AG04450 (cell line): ENCODE data around the gene PRKCSH. TPM values are rescaled to one million over a fixed set of nuclear protein-coding genes. Genes with fewer than 3 reads are reported as not detected.

Source experiments
- CTCF ChIA-PET: fragments of 300-600, 350-600 bp; formaldehyde crosslinking; extraction: SDS; loops from one replicate; lab custom pipeline; 2022; ENCODE audit warnings: antibody characterized with exemption, inconsistent platforms; lab: Charles Lee
- POLR2A ChIA-PET: fragments of 350-600 bp; formaldehyde crosslinking; extraction: SDS; loops from one replicate; lab custom pipeline; 2021; ENCODE audit warnings: antibody characterized with exemption, inconsistent platforms; lab: Yijun Ruan, JAX
- DNase-seq: peaks from one replicate; pipeline ENCODE4 v3.0.0-alpha.2; 2011; ENCODE audit warnings: low read depth, low spot score
- H3K27ac ChIP-seq: one replicate; pipeline ENCODE4 v1.5.1; 2012; ENCODE audit warnings: low read depth, low read length, control low read depth
- H3K27me3 ChIP-seq: one replicate; pipeline ENCODE4 v1.6.0; 2012; ENCODE audit warnings: low read length; ENCODE audit not compliant: control insufficient read depth, insufficient read depth
- H3K4me3 ChIP-seq: 2 replicates; pipeline ENCODE4 v1.5.1; 2011; ENCODE audit warnings: mild to moderate bottlenecking, low read depth, low read length, control low read depth
- H3K9me3 ChIP-seq: 2 replicates; pipeline ENCODE4 v1.5.1; 2012; ENCODE audit warnings: low read length; ENCODE audit not compliant: control insufficient read depth, insufficient read depth
- CTCF ChIP-seq: IDR thresholded peaks from 2 replicates; pipeline ENCODE4 v1.5.1; 2011; ENCODE audit warnings: low read depth, low read length, control low read depth, inconsistent platforms
- polyA plus RNA-seq: library from polyadenylated mRNA; depleted of rRNA; stranded (reverse); fragments of >200 nt; gene quantifications from 2 replicates; pipeline ENCODE4 v1.2.3, GENCODE V29; 2011

The PRKCSH gene
- polyA plus RNA-seq, 1 experiment = 125 TPM

- DNase-seq = no peak
- no peaks in the 10 kb centered on the region; the same call in 1 of the 2 replicates for H3K9me3 ChIP-seq
- POLR2A ChIA-PET = no interaction called here
- no peak overlapping the region for H3K4me3 ChIP-seq
- CTCF ChIA-PET = interaction anchor here (0.9 to 1.5 kb wide), 3 partner anchors 10 to 202 kb away, joined by 3 to 5 read pairs (median 3); no protein-coding TSS in a partner anchor
- H3K27ac ChIP-seq = no peak overlapping the region
- H3K27me3 ChIP-seq = no peaks in the 10 kb centered on the region
- no peak for TF ChIP-seq CTCF
These were observed 60.0 kb downstream of the PRKCSH start for GRCh38 chr19:11495481-11495880.

GRCh38 chr19:11495885-11496284 lies 60.5 kb downstream of the PRKCSH start:
- ChIA-PET CTCF (interaction anchor here (1.0 to 1.5 kb wide), 3 partner anchors 11 to 214 kb away, joined by 3 read pairs; partner anchors contain the start of gene ELOF1), POLR2A (no interaction called here)
- no peak overlapping the region for H3K4me3 ChIP-seq
- H3K27ac ChIP-seq = no peak overlapping the region
- H3K27me3 ChIP-seq = no peaks in the 10 kb centered on the region
- H3K9me3 ChIP-seq = no peaks in the 10 kb centered on the region; the same call in 1 of the 2 replicates
- no peak for DNase-seq
- no peak for TF ChIP-seq CTCF

GRCh38 chr19:11496391-11497163 lies 61.1 kb downstream of the PRKCSH start:
- Histone ChIP-seq H3K27me3 (no peaks in the 10 kb centered on the region), H3K27ac (no peak overlapping the region), H3K9me3 (no peaks in the 10 kb centered on the region; the same call in 1 of the 2 replicates), H3K4me3 (no peak overlapping the region)
- CTCF ChIA-PET = interaction anchor here (0.6 to 1.5 kb wide), 4 partner anchors 11 to 278 kb away, joined by 3 read pairs; partner anchors contain the start of gene ELOF1
- peak; percentile 55 for DNase-seq
- TF ChIP-seq CTCF = peak; percentile 71
- POLR2A ChIA-PET = no interaction called here

GRCh38 chr19:11499220-11499726 lies 63.8 kb downstream of the PRKCSH start:
- DNase-seq = no peak
- H3K9me3 ChIP-seq = no peaks in the 10 kb centered on the region; the same call in 1 of the 2 replicates
- no peak overlapping the region for H3K27ac ChIP-seq
- no peak for TF ChIP-seq CTCF
- no peaks in the 10 kb centered on the region for H3K27me3 ChIP-seq
- ChIA-PET POLR2A (no interaction called here), CTCF (no interaction called here)
- no peak overlapping the region for H3K4me3 ChIP-seq

- CTCF ChIA-PET = no interaction called here
- Histone ChIP-seq H3K9me3 (no peaks in the 10 kb centered on the region; the same call in 1 of the 2 replicates), H3K27ac (no peak overlapping the region), H3K27me3 (no peaks in the 10 kb centered on the region), H3K4me3 (no peak overlapping the region)
- no peak for DNase-seq
- no peak for TF ChIP-seq CTCF
- POLR2A ChIA-PET = no interaction called here
These were observed 64.5 kb downstream of the PRKCSH start for GRCh38 chr19:11499890-11500420.
